ENCODE data around the gene PTPRE.

PTPRE gene

GRCh38 chr10:127962205-127962604, 55.3 kb downstream of the PTPRE start:
- DNase-seq: no peak

- DNase-seq: no peak
Measured at GRCh38 chr10:127963136-127963535, 56.2 kb downstream of the PTPRE start.

- DNase-seq: no peak
Measured at GRCh38 chr10:127964621-127965020, 57.7 kb downstream of the PTPRE start.

GRCh38 chr10:127966875-127967274, 60.0 kb downstream of the PTPRE start:
- no peak for DNase-seq

GRCh38 chr10:127968027-127968441, 61.1 kb downstream of the PTPRE start:
- no peak for DNase-seq

GRCh38 chr10:127968659-127969058, 61.8 kb downstream of the PTPRE start:
- no peak for DNase-seq

- no peak for DNase-seq
Measured at GRCh38 chr10:127971101-127971946, 64.4 kb downstream of the PTPRE start.

- no peak for DNase-seq
Measured at GRCh38 chr10:127971963-127972615, 65.2 kb downstream of the PTPRE start.

- DNase-seq: no peak
Measured at GRCh38 chr10:127972751-127973357, 66.0 kb downstream of the PTPRE start.

GRCh38 chr10:127973791-127974311, 66.9 kb downstream of the PTPRE start:
- DNase-seq: no peak

GRCh38 chr10:127974911-127975310, 68.0 kb downstream of the PTPRE start:
- DNase-seq: no peak

- no peak for DNase-seq
Measured at GRCh38 chr10:127976286-127976685, 69.4 kb downstream of the PTPRE start.

- no peak for DNase-seq
Measured at GRCh38 chr10:127976701-127977356, 69.9 kb downstream of the PTPRE start.

- DNase-seq: no peak
Measured at GRCh38 chr10:127977357-127978009, 70.6 kb downstream of the PTPRE start.

- DNase-seq: no peak
Measured at GRCh38 chr10:127978481-127978880, 71.6 kb downstream of the PTPRE start.

- no peak for DNase-seq
Measured at GRCh38 chr10:127979045-127979444, 72.1 kb downstream of the PTPRE start.

GRCh38 chr10:127979566-127979965, 72.7 kb downstream of the PTPRE start:
- DNase-seq: no peak

- no peak for DNase-seq
Measured at GRCh38 chr10:127980898-127981297, 74.0 kb downstream of the PTPRE start.

GRCh38 chr10:127982601-127983000, 75.7 kb downstream of the PTPRE start:
- DNase-seq: no peak

- no peak for DNase-seq
Measured at GRCh38 chr10:127983344-127984100, 76.6 kb downstream of the PTPRE start.

GRCh38 chr10:127984945-127985344, 78.0 kb downstream of the PTPRE start:
- DNase-seq: no peak

Data from NCI-H187 (cell line).